ENCODE measurements around the gene MAML3.

Gene MAML3

GRCh38 chr4:140153718-140154571 lies at the start of gene MAML3:
Gene MAML3, minus strand, starts transcription at chr4:140154184. Its CDS starts 857 bp downstream, at chr4:140153327.
- peak; percentile 98 for DNase-seq

- no peak for DNase-seq
Measured at GRCh38 chr4:140198942-140199341, 45.0 kb upstream of the MAML3 start.

- DNase-seq: no peak
Measured at GRCh38 chr4:140195806-140196205, 41.8 kb upstream of the MAML3 start.

- no peak for DNase-seq
Measured at GRCh38 chr4:140189805-140190204, 35.8 kb upstream of the MAML3 start.

DNA sequence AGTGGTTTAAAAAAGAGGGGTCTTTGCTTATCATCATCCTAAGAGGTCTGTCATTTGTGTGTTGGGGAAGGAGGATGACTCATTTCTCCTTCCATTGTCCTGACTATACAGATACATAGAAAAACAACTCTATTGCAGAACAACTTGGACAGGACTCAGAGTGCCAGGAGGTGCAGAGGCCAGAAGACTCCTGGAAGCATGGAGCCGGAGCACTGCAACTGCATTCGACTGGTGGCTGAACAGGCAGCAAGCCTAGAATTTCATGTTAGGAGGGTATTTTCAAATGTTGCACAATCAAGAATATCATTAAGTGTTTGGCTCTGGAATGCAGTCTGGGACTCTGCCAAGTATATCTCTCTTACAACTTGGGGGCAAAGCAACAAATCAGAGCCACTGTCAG lies 35.0 kb upstream of the MAML3 start:
- DNase-seq: no peak

DNA sequence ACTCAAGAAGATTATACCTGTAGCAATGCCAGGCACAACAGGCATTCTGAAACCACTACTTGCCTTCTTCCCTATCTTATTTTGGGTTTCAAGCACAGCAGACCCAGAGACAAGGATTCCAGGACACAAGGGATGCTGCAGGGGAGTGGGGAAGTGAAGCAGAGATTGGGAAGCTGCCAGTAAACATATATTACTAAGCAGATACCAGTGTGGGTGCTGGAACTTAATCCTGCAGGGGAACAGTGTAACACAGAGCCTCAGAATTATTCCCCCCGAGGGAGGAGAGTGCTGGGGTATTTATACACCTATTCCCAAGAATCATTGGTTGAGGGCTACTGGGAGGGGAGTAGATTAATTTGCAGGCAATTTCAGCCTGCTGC lies 33.3 kb upstream of the MAML3 start:
- DNase-seq: no peak

GRCh38 chr4:140186651-140187315 lies 32.8 kb upstream of the MAML3 start:
- no peak for DNase-seq

DNA sequence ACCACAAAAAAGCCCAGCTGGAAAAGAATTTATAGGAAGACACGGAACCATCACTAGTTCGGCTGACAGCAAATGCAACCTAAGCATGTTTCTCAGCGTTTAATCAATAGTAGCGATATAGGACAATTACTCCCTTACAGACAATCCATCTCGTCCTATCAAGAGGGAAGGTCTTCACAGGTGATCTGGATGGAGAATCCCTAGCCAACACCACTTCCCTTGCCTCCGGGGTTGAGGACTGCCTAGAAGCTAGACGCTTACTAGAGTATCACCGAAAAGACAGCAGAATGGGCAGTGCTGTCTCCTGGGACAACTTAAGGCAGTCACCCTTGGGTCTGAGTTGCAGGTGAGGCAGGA lies 32.1 kb upstream of the MAML3 start:
- DNase-seq: no peak

DNA sequence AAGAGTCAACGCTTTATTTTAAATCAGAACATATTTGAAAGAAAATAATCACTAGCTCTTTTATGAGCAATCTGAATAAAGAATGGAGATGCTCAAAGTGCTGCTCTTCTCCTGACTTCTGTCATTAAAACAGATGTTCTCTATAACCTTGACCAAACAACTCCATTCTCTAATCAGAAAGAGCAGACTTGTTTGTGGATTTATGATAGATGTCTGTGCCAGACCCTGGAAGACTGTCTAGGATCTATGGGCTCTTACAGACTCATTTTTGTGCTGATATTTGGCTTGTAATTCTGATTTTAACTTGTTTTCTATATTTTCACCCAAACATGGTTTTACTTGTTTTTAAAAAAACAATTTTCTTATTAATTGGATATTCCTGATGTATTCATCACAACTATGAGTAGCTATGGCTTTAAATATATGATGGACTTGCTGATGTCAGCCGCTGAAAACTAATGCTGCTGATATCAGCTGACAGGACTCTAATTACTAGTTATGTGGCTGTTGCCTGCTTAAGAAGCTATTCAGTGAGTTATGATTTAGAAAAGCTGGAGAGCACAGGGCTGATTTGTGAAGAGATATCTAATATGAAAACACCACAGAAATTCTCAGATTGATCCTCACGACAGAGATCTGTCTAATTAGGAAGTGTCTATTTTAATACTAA lies 31.6 kb upstream of the MAML3 start:
- DNase-seq: peak; percentile 24

DNA sequence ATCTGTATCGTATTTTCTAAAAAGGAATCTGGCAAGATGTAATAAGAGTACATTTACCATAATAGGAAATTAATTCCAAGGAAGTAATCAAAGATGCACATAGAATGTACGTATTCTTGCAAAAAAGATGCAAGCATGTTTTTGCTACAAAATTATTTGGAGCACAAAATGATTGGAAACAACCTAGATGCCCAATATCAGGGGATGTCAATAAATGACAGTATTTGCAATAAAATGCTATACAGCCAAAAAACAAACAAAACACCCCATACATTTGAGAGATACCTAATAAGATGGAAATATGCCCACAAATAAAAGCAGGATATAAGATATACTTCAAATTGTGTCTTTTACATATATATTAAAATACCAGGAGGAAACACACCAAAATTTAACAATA lies 29.3 kb upstream of the MAML3 start:
- no peak for DNase-seq

DNA sequence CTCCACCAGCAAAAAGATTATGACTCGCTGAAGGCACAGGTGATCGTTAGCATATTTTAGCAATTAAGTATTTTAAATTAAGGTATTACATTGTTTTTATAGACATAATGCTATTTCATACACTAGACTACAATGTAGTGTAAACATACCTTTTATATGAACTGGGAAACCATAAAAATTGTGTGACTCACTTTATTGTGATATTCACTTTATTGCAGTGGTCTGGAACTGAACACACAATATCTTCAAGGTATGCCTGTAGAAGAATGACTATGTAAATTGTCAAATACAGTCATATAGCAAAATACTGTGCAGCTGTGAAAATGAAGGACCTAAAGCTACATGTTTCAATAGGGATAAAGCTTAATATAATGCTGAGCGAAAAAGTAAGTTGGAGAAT lies 26.6 kb upstream of the MAML3 start:
- DNase-seq: no peak

DNA sequence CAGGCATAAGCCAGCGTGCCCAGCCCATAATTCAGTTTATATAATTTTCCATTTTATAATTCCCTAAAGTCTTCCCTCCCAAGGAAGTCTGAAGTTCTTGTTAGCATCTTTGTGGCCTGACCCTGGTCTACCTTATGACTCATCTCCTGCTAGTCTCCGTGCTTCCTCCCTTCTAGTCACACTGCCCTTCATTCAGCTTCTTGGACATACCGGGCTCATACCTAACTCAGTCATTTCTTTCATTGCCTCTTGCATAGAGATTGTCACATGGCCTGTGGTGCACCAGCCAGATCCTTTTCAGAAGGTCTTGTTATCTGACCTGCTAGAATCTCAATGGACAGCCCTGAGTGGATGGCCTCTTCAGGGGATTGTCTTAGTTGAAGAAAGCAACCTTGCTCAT lies 22.8 kb upstream of the MAML3 start:
- no peak for DNase-seq

GRCh38 chr4:140174543-140174942 lies 20.6 kb upstream of the MAML3 start:
- no peak for DNase-seq

DNA sequence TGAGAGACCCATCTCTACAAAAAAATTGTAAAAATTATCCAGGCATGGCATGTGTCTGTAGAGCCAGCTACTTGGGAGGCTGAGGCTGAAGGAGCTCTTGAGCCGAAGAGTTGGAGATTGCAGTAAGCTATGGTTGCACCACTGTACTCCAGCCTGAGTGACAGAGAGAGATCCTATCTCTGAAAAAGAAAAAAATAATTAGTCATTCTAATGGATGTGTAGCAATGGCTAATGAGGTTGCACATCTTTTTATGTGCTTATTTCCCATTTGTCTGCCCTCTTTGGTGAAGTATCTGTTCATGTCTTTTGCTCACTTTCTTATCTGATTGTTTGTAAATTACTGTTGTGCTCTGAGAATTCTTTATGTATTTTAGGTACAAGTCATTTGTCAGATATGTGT lies 19.0 kb upstream of the MAML3 start:
- no peak for DNase-seq

- DNase-seq: no peak
Measured at GRCh38 chr4:140170299-140170698, 16.3 kb upstream of the MAML3 start.

DNA sequence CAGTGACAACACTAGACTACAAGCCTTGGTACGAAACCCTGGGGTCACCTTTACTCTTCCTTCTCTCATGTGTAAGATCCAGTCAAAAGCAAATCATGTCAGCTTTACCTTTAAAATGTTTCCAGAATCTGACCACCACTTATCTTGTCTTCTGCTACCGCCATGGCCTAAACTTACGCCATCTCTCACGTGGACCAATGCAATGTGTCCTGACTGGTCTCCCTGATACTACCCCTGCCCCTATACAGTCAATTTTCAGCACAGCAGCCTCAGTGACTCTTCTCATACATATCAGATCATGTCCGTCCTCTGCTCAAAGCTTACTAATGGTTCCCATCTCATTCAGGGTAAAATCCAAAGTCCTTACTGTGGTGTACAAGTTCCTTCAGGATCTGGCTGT lies 15.0 kb upstream of the MAML3 start:
- DNase-seq: no peak

GRCh38 chr4:140168474-140168873 lies 14.5 kb upstream of the MAML3 start:
- DNase-seq: no peak

GRCh38 chr4:140163029-140163810 lies 9.2 kb upstream of the MAML3 start:
- peak; percentile 55 for DNase-seq

- no peak for DNase-seq
Measured at GRCh38 chr4:140162596-140162995, 8.6 kb upstream of the MAML3 start.

GRCh38 chr4:140158365-140159030 lies 4.5 kb upstream of the MAML3 start:
- DNase-seq: no peak

- DNase-seq: no peak
Measured at GRCh38 chr4:140157341-140157740, 3.4 kb upstream of the MAML3 start.

DNA sequence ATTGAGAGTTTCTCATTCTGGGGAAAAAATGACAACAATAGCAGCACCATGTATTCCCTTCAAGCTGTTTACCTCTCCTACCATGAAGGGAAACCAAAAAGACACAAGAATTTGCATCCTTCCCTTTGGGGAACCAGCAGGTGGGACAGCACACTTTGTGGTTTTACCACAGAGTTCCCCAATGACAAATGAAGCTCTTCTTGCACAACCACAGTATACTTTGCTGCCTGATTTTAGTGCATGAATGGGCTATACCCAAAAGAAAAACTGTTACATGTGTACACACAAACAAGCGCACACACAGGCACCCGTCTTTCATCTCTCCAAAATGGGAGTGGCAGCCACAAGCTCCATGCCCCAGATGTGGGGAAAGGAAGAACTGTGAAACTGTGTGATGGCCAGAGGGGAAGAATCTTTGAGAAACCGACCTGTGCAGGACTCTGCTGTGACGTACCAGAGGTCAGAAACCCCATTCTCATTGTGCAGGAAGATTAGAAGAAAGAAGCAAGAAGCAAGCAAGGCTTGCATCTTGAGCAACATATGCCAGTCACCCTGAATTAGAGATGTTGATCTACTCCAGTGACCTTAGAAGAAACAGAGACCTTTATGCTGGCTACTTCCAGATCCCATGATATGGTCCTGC lies 2.7 kb upstream of the MAML3 start:
- no peak for DNase-seq
